WTC11 (cell line): ENCODE data around the gene CCDC80. TPM values are rescaled to one million over a fixed set of nuclear protein-coding genes. Genes with fewer than 3 reads are reported as not detected.

Experiments
- ATAC-seq: fragments of 200-7000 bp; cut with Tn5 transposase; 2 replicates; pipeline ENCODE4 v1.10.0; 2021; ENCODE audit warnings: mild to moderate bottlenecking, moderate library complexity
- CTCF ChIA-PET: fragments of 300-600 bp; sonication (Branson Sonifier 250); formaldehyde crosslinking; loops from one replicate; lab custom pipeline; 2021; ENCODE audit warnings: antibody characterized with exemption; lab: Charles Lee
- POLR2A ChIA-PET: fragments of 350-600 bp; sonication (Branson Sonifier 250); formaldehyde crosslinking; loops from one replicate; lab custom pipeline; 2021; ENCODE audit warnings: antibody characterized with exemption; lab: Charles Lee
- DNase-seq: peaks from one replicate; pipeline ENCODE4 v3.0.0; 2021; ENCODE audit warnings: low spot score
- H3K27ac Mint-ChIP-seq: 2 replicates; pipeline ENCODE4 v1.8.0; 2021; ENCODE audit warnings: mixed read lengths
- H3K27me3 Mint-ChIP-seq: 2 replicates; pipeline ENCODE4 v1.8.0; 2021; ENCODE audit warnings: low read depth, mild to moderate bottlenecking, moderate library complexity, mixed read lengths
- H3K36me3 Mint-ChIP-seq: 2 replicates; pipeline ENCODE4 v1.8.0; 2021; ENCODE audit warnings: mixed read lengths
- H3K4me1 Mint-ChIP-seq: 2 replicates; pipeline ENCODE4 v1.8.0; 2022; ENCODE audit warnings: mixed read lengths
- H3K4me3 Mint-ChIP-seq: 2 replicates; pipeline ENCODE4 v1.8.0; 2021; ENCODE audit warnings: mild to moderate bottlenecking, moderate library complexity, mixed read lengths
- H3K9me3 Mint-ChIP-seq: 2 replicates; pipeline ENCODE4 v1.8.0; 2021; ENCODE audit warnings: mixed read lengths
- ATF1 ChIP-seq: sonication (generic); formaldehyde crosslinking; IDR thresholded peaks from 2 replicates; pipeline ENCODE4 v1.8.1; 2023; ENCODE audit warnings: mild to moderate bottlenecking, moderate library complexity, missing genetic modification reagents
- CBFB ChIP-seq: sonication (generic); formaldehyde crosslinking; IDR thresholded peaks from 2 replicates; pipeline ENCODE4 v1.8.1; 2022; ENCODE audit warnings: mild to moderate bottlenecking, low read depth, missing genetic modification reagents
- FOXK1 ChIP-seq: sonication (generic); formaldehyde crosslinking; IDR thresholded peaks from 2 replicates; pipeline ENCODE4 v1.8.0; 2022; ENCODE audit warnings: mild to moderate bottlenecking, moderate library complexity, missing genetic modification reagents
- FOXP1 ChIP-seq: sonication (generic); formaldehyde crosslinking; IDR thresholded peaks from 2 replicates; pipeline ENCODE4 v1.8.0; 2022; ENCODE audit warnings: missing genetic modification reagents, mild to moderate bottlenecking, moderate library complexity, borderline replicate concordance
- IRF2 ChIP-seq: sonication (generic); formaldehyde crosslinking; IDR thresholded peaks from 2 replicates; pipeline ENCODE4 v1.8.0; 2022; ENCODE audit warnings: low read depth, missing genetic modification reagents, borderline replicate concordance
- JAZF1 ChIP-seq: fragments of 250-450 bp; sonication (Bioruptor Pico); IDR thresholded peaks from 2 replicates; pipeline ENCODE4 v1.9.0; 2021; ENCODE audit warnings: moderate library complexity, mild to moderate bottlenecking, inconsistent platforms
- MYBL2 ChIP-seq: sonication (generic); formaldehyde crosslinking; IDR thresholded peaks from 2 replicates; pipeline ENCODE4 v1.8.1; 2023; ENCODE audit warnings: mild to moderate bottlenecking, moderate library complexity, missing genetic modification reagents
- OVOL2 ChIP-seq: fragments of 250-450 bp; sonication (Bioruptor Pico); IDR thresholded peaks from 2 replicates; pipeline ENCODE4 v1.9.0; 2021; ENCODE audit warnings: mild to moderate bottlenecking, borderline replicate concordance
- SOX15 ChIP-seq: fragments of 250-450 bp; sonication (Bioruptor Pico); IDR thresholded peaks from 2 replicates; pipeline ENCODE4 v1.9.0; 2021; ENCODE audit warnings: mild to moderate bottlenecking
- TEAD4 ChIP-seq: sonication (generic); formaldehyde crosslinking; IDR thresholded peaks from 2 replicates; pipeline ENCODE4 v1.8.0; 2022; ENCODE audit warnings: mild to moderate bottlenecking, missing genetic modification reagents
- ZNF263 ChIP-seq: sonication (generic); formaldehyde crosslinking; IDR thresholded peaks from 2 replicates; pipeline ENCODE4 v1.8.1; 2022; ENCODE audit warnings: low read depth, mild to moderate bottlenecking, moderate library complexity, missing genetic modification reagents
- total RNA-seq: library from RNA; stranded (reverse); gene quantifications from 3 replicates; pipeline ENCODE4 v1.2.3, GENCODE V29; 2021
- TF ChIP-seq, protein P1 (sequence below): fragments of 250-450 bp; sonication (Bioruptor Pico); IDR thresholded peaks from 2 replicates; pipeline ENCODE4 v1.8.0; 2021; ENCODE audit warnings: mild to moderate bottlenecking
- TF ChIP-seq, protein P2 (sequence below): sonication (generic); formaldehyde crosslinking; IDR thresholded peaks from 2 replicates; pipeline ENCODE4 v1.8.1; 2022; ENCODE audit warnings: mild to moderate bottlenecking, missing genetic modification reagents, moderate library complexity, borderline replicate concordance
- TF ChIP-seq, protein P3 (sequence below): sonication (generic); formaldehyde crosslinking; IDR thresholded peaks from 2 replicates; pipeline ENCODE4 v1.8.1; 2022; ENCODE audit warnings: low read depth, missing genetic modification reagents, borderline replicate concordance
- TF ChIP-seq, protein P4 (sequence below): sonication (generic); formaldehyde crosslinking; IDR thresholded peaks from 2 replicates; pipeline ENCODE4 v1.8.0; 2023; ENCODE audit warnings: mild to moderate bottlenecking, missing genetic modification reagents
- TF ChIP-seq, protein P5 (sequence below): sonication (generic); formaldehyde crosslinking; IDR thresholded peaks from 2 replicates; pipeline ENCODE4 v1.8.1; 2023; ENCODE audit warnings: mild to moderate bottlenecking, missing genetic modification reagents, moderate library complexity

The CCDC80 gene
- total RNA-seq, 1 experiment from 2014 or later = 10.9 TPM

DNA sequence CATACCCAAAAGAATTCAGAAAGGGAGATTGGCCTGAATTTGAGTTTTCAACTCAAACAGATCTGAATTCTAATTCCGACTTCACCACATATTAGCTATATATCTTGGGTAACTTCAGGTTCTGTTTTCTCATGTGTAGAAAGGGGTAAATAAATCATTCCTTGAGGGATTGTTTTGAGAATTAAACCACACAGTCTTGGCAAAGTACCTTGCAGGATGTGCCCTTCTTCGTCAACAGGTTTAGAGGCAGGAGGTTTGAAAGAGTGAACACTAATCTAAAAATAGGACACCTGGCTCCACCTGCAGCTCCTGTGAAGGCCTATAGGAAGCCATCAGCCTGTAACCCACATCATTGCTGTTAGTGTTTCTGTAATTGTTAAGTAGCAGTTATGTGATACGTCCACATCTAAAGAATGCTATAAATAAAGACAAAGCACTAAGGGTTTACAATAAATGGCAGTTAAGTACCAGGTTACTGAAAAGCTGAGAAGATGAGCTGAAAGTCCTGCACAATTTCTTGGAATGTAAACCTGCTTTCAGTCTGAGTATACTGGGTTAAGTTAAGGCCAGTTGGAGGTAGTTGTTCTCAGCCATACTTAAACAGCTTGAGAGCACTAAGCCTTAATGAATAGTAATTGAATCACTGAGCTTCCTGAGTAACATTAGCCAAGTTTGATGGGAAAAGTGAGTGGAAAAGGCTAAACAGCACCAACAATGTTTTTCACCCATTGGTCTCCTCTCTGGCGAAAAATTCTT lies 6.0 kb downstream of the CCDC80 start:
- ATAC-seq = no peak; the same call in 1 of the 2 replicates
- H3K4me3 Mint-ChIP-seq = no peak overlapping the region
- peak overlapping the region; percentile 64; the same call in 1 of the 2 replicates for H3K27ac Mint-ChIP-seq
- peaks cover 11% of the 10 kb centered on the region for H3K9me3 Mint-ChIP-seq
- no peak for DNase-seq
- no peaks in the 10 kb centered on the region for H3K36me3 Mint-ChIP-seq
- H3K27me3 Mint-ChIP-seq = no peaks in the 10 kb centered on the region
- peaks cover 62% of the 10 kb centered on the region for H3K4me1 Mint-ChIP-seq
- TF ChIP-seq, protein P1, sequence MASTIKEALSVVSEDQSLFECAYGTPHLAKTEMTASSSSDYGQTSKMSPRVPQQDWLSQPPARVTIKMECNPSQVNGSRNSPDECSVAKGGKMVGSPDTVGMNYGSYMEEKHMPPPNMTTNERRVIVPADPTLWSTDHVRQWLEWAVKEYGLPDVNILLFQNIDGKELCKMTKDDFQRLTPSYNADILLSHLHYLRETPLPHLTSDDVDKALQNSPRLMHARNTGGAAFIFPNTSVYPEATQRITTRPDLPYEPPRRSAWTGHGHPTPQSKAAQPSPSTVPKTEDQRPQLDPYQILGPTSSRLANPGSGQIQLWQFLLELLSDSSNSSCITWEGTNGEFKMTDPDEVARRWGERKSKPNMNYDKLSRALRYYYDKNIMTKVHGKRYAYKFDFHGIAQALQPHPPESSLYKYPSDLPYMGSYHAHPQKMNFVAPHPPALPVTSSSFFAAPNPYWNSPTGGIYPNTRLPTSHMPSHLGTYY (CRISPR knock-in tag) = no peak
- TF ChIP-seq ATF1 (CRISPR knock-in tag) = no peak
- no peak for TF ChIP-seq CBFB (CRISPR knock-in tag)
- TF ChIP-seq, protein P2, sequence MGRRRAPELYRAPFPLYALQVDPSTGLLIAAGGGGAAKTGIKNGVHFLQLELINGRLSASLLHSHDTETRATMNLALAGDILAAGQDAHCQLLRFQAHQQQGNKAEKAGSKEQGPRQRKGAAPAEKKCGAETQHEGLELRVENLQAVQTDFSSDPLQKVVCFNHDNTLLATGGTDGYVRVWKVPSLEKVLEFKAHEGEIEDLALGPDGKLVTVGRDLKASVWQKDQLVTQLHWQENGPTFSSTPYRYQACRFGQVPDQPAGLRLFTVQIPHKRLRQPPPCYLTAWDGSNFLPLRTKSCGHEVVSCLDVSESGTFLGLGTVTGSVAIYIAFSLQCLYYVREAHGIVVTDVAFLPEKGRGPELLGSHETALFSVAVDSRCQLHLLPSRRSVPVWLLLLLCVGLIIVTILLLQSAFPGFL (CRISPR knock-in tag) = no peak
- TF ChIP-seq, protein P3, sequence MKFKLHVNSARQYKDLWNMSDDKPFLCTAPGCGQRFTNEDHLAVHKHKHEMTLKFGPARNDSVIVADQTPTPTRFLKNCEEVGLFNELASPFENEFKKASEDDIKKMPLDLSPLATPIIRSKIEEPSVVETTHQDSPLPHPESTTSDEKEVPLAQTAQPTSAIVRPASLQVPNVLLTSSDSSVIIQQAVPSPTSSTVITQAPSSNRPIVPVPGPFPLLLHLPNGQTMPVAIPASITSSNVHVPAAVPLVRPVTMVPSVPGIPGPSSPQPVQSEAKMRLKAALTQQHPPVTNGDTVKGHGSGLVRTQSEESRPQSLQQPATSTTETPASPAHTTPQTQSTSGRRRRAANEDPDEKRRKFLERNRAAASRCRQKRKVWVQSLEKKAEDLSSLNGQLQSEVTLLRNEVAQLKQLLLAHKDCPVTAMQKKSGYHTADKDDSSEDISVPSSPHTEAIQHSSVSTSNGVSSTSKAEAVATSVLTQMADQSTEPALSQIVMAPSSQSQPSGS (CRISPR knock-in tag) = no peak
- TF ChIP-seq FOXK1 = no peak
- no peak for TF ChIP-seq OVOL2
- TF ChIP-seq JAZF1 = no peak
- TF ChIP-seq, all 79 proteins: peak for 0
- ChIA-PET CTCF (interaction anchor here (1.1 to 2.3 kb wide), 4 partner anchors 8 to 342 kb away, joined by 3 to 12 read pairs (median 6); no protein-coding TSS in a partner anchor), POLR2A (interaction anchor here (0.5 to 0.6 kb wide), 2 partner anchors 138 to 229 kb away, joined by 3 to 6 read pairs; no protein-coding TSS in a partner anchor)

DNA sequence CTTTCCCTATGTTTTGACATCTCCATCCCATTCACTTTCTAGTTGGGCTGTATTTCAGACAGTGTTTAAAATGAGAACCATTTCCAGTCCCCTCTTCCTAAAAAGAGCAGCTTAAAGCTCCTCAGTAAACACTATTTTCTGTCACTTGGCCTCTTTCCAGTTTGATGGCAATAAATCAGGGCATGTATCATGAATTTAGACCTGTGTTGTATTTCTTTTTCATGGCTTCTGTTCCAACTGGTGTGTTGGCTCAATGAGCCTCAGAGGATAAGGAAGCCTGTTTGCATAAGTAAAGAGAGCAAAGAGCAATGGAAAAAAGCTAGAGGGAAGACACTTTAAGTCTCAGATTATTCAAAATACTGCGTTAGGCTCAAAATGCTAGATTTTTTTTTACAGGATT lies 7.2 kb downstream of the CCDC80 start:
- ChIA-PET POLR2A (interaction anchor here (1.0 kb wide), 1 partner anchor 21 kb away, joined by 5 read pairs; no protein-coding TSS in a partner anchor), CTCF (interaction anchor here (1.1 to 2.3 kb wide), 3 partner anchors 9 to 341 kb away, joined by 4 to 12 read pairs (median 9); no protein-coding TSS in a partner anchor)
- H3K9me3 Mint-ChIP-seq = peaks cover 4% of the 10 kb centered on the region
- H3K36me3 Mint-ChIP-seq = no peaks in the 10 kb centered on the region
- no peak for DNase-seq
- H3K4me3 Mint-ChIP-seq = peak overlapping the region; percentile 4; the same call in 1 of the 2 replicates
- ATAC-seq = no peak
- peaks cover 68% of the 10 kb centered on the region for H3K4me1 Mint-ChIP-seq
- no peaks in the 10 kb centered on the region for H3K27me3 Mint-ChIP-seq
- TF ChIP-seq IRF2 (no peak), ZNF263 (CRISPR knock-in tag) (no peak), SOX15 (CRISPR knock-in tag) (no peak), FOXP1 (no peak), TEAD4 (CRISPR knock-in tag) (no peak), MYBL2 (no peak), OVOL2 (no peak)
- TF ChIP-seq, protein P4, sequence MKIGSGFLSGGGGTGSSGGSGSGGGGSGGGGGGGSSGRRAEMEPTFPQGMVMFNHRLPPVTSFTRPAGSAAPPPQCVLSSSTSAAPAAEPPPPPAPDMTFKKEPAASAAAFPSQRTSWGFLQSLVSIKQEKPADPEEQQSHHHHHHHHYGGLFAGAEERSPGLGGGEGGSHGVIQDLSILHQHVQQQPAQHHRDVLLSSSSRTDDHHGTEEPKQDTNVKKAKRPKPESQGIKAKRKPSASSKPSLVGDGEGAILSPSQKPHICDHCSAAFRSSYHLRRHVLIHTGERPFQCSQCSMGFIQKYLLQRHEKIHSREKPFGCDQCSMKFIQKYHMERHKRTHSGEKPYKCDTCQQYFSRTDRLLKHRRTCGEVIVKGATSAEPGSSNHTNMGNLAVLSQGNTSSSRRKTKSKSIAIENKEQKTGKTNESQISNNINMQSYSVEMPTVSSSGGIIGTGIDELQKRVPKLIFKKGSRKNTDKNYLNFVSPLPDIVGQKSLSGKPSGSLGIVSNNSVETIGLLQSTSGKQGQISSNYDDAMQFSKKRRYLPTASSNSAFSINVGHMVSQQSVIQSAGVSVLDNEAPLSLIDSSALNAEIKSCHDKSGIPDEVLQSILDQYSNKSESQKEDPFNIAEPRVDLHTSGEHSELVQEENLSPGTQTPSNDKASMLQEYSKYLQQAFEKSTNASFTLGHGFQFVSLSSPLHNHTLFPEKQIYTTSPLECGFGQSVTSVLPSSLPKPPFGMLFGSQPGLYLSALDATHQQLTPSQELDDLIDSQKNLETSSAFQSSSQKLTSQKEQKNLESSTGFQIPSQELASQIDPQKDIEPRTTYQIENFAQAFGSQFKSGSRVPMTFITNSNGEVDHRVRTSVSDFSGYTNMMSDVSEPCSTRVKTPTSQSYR (CRISPR knock-in tag) = no peak
- TF ChIP-seq, protein P5, sequence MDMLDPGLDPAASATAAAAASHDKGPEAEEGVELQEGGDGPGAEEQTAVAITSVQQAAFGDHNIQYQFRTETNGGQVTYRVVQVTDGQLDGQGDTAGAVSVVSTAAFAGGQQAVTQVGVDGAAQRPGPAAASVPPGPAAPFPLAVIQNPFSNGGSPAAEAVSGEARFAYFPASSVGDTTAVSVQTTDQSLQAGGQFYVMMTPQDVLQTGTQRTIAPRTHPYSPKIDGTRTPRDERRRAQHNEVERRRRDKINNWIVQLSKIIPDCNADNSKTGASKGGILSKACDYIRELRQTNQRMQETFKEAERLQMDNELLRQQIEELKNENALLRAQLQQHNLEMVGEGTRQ (CRISPR knock-in tag) = no peak
- peak overlapping the region; percentile 66 for H3K27ac Mint-ChIP-seq
